PFSK-1 (cell line): Measurements from ENCODE around the gene ZNF189.

Source experiments
- REST ChIP-seq, 2 experiments: IDR thresholded peaks; 2 replicates each; pipeline versions ENCODE4 v1.6.1 to v1.8.0; 2011 to 2012; ENCODE audit warnings: low read depth in 2 of 2, low read length in 2 of 2, control low read depth in 1 of 2, inconsistent platforms in 1 of 2, mild to moderate bottlenecking in 1 of 2, moderate library complexity in 1 of 2; ENCODE audit not compliant: insufficient read depth in 1 of 2
- SIN3A ChIP-seq: IDR thresholded peaks from 2 replicates; pipeline ENCODE4 v1.6.1; 2012; ENCODE audit warnings: mild to moderate bottlenecking, low read length, moderate library complexity, borderline replicate concordance; ENCODE audit not compliant: insufficient read depth
- TAF1 ChIP-seq: IDR thresholded peaks from 2 replicates; pipeline ENCODE4 v1.6.1; 2012; ENCODE audit warnings: low read length, control low read depth, borderline replicate concordance; ENCODE audit not compliant: insufficient read depth

- TF ChIP-seq REST (IDR thresholded peaks at IDR 0.05; ENCODE audit: insufficient read depth in 1 of 2, low read depth in 2 of 2, low read length in 2 of 2) (no peak), TAF1 (no peak), SIN3A (no peak)
Measured at GRCh38 chr9:101415578-101415977, 16.9 kb downstream of the ZNF189 start.
